ENCODE measurements around the gene SEMA3D. TPM values are rescaled to one million over a fixed set of nuclear protein-coding genes. Genes with fewer than 3 reads are reported as not detected.

The SEMA3D gene
- polyA plus RNA-seq, 4 donors, result 34.4 to 68.9 (median 51.3) TPM

- DNase-seq (ENCODE audit: low read depth in 4 of 4, low spot score in 3 of 4), result peak in 3 of 4 donors; percentile 35 to 54 (median 40)
Observed at GRCh38 chr7:85184599-85185423, 2.0 kb downstream of the SEMA3D start.

- DNase-seq (ENCODE audit: low read depth in 4 of 4, low spot score in 3 of 4), result no peak
Observed at GRCh38 chr7:85183296-85183695, 3.6 kb downstream of the SEMA3D start.

- no peak for DNase-seq (ENCODE audit: low read depth in 4 of 4, low spot score in 3 of 4)
Observed at GRCh38 chr7:85178531-85179298, 8.1 kb downstream of the SEMA3D start.

- no peak for DNase-seq (ENCODE audit: low read depth in 4 of 4, low spot score in 3 of 4)
Observed at GRCh38 chr7:85177316-85177715, 9.5 kb downstream of the SEMA3D start.

GRCh38 chr7:85176197-85176596, 10.7 kb downstream of the SEMA3D start:
- DNase-seq (ENCODE audit: low read depth in 4 of 4, low spot score in 3 of 4), result no peak

GRCh38 chr7:85175217-85175616, 11.6 kb downstream of the SEMA3D start:
- no peak for DNase-seq (ENCODE audit: low read depth in 4 of 4, low spot score in 3 of 4)

- DNase-seq (ENCODE audit: low read depth in 4 of 4, low spot score in 3 of 4), result no peak
Observed at GRCh38 chr7:85172530-85172941, 14.3 kb downstream of the SEMA3D start.

- DNase-seq (ENCODE audit: low read depth in 4 of 4, low spot score in 3 of 4), result no peak
Observed at GRCh38 chr7:85167636-85168035, 19.2 kb downstream of the SEMA3D start.

- DNase-seq (ENCODE audit: low read depth in 4 of 4, low spot score in 3 of 4), result no peak
Observed at GRCh38 chr7:85165263-85165662, 21.6 kb downstream of the SEMA3D start.

- no peak for DNase-seq (ENCODE audit: low read depth in 4 of 4, low spot score in 3 of 4)
Observed at GRCh38 chr7:85164376-85164775, 22.5 kb downstream of the SEMA3D start.

GRCh38 chr7:85162721-85163120, 24.1 kb downstream of the SEMA3D start:
- no peak for DNase-seq (ENCODE audit: low read depth in 4 of 4, low spot score in 3 of 4)

GRCh38 chr7:85160223-85160622, 26.6 kb downstream of the SEMA3D start:
- DNase-seq (ENCODE audit: low read depth in 4 of 4, low spot score in 3 of 4), result no peak

GRCh38 chr7:85159003-85159402, 27.9 kb downstream of the SEMA3D start:
- no peak for DNase-seq (ENCODE audit: low read depth in 4 of 4, low spot score in 3 of 4)

GRCh38 chr7:85156661-85157208, 30.1 kb downstream of the SEMA3D start:
- no peak for DNase-seq (ENCODE audit: low read depth in 4 of 4, low spot score in 3 of 4)

- DNase-seq (ENCODE audit: low read depth in 4 of 4, low spot score in 3 of 4), result no peak
Observed at GRCh38 chr7:85154282-85154937, 32.4 kb downstream of the SEMA3D start.

GRCh38 chr7:85153715-85154114, 33.1 kb downstream of the SEMA3D start:
- DNase-seq (ENCODE audit: low read depth in 4 of 4, low spot score in 3 of 4), result no peak

- no peak for DNase-seq (ENCODE audit: low read depth in 4 of 4, low spot score in 3 of 4)
Observed at GRCh38 chr7:85150624-85151023, 36.2 kb downstream of the SEMA3D start.

- DNase-seq (ENCODE audit: low read depth in 4 of 4, low spot score in 3 of 4), result no peak
Observed at GRCh38 chr7:85144771-85145170, 42.1 kb downstream of the SEMA3D start.

GRCh38 chr7:85135977-85136376, 50.9 kb downstream of the SEMA3D start:
- no peak for DNase-seq (ENCODE audit: low read depth in 4 of 4, low spot score in 3 of 4)

- no peak for DNase-seq (ENCODE audit: low read depth in 4 of 4, low spot score in 3 of 4)
Observed at GRCh38 chr7:85133560-85133959, 53.3 kb downstream of the SEMA3D start.

GRCh38 chr7:85133006-85133405, 53.9 kb downstream of the SEMA3D start:
- no peak for DNase-seq (ENCODE audit: low read depth in 4 of 4, low spot score in 3 of 4)

All from left renal pelvis (tissue), 4 donors.